OCI-LY7 (cell line): Measurements from ENCODE around the gene PSMC3.

ENCODE experiments used
- EZH2phosphoT487 ChIP-seq: fragments of 200-600 bp; sonication (generic); IDR thresholded peaks from 2 replicates; pipeline ENCODE4 v1.6.1; 2018; ENCODE audit warnings: low read depth, borderline replicate concordance, mild to moderate bottlenecking, mixed run types, antibody characterized with exemption, low read length, moderate library complexity, mixed read lengths
- TF ChIP-seq, protein P1 (sequence below): fragments of 200-600 bp; sonication (generic); conservative IDR thresholded peaks from 2 replicates; pipeline ENCODE4 v1.5.1; 2014; ENCODE audit warnings: mild to moderate bottlenecking, antibody characterized with exemption, low read length, moderate library complexity, mixed read lengths

DNA sequence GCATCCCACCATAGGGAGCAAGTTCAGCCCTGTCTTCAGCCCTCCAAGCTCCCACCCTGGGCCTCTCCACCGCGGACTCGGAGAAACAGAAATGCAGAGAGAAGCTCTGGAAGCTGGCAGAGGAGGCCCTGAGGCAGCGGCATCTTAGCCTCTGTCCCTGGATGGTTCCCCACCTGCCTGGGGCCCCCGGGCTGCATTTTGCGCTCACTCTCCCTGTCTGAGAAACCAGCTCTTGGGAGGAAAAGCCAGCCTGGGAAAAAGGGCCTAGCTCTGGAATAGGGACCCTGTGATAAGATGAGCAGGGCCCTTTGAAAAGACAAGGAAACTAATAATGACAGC lies 35.8 kb downstream of the PSMC3 start:
- no peak for TF ChIP-seq EZH2phosphoT487
- TF ChIP-seq, protein P1, sequence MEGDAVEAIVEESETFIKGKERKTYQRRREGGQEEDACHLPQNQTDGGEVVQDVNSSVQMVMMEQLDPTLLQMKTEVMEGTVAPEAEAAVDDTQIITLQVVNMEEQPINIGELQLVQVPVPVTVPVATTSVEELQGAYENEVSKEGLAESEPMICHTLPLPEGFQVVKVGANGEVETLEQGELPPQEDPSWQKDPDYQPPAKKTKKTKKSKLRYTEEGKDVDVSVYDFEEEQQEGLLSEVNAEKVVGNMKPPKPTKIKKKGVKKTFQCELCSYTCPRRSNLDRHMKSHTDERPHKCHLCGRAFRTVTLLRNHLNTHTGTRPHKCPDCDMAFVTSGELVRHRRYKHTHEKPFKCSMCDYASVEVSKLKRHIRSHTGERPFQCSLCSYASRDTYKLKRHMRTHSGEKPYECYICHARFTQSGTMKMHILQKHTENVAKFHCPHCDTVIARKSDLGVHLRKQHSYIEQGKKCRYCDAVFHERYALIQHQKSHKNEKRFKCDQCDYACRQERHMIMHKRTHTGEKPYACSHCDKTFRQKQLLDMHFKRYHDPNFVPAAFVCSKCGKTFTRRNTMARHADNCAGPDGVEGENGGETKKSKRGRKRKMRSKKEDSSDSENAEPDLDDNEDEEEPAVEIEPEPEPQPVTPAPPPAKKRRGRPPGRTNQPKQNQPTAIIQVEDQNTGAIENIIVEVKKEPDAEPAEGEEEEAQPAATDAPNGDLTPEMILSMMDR, result no peak
